Left cardiac atrium (tissue), 4 donors: ENCODE results near the gene GOLGA6L2. TPM values are rescaled to one million over a fixed set of nuclear protein-coding genes. Genes with fewer than 3 reads are reported as not detected.

Experiments
- ATAC-seq, 2 donors: fragments of 200-7000 bp; cut with Tn5 transposase; one replicate each; pipeline ENCODE4 v1.9.1; 2020; ENCODE audit warnings: mild to moderate bottlenecking in 2 of 2, moderate library complexity in 2 of 2
- DNase-seq: peaks from one replicate; pipeline ENCODE4 v3.0.0-alpha.2; 2020
- intact Hi-C, 2 donors: fragments of 100-400 bp; cut with DNase I; formaldehyde crosslinking; loops; one replicate each; pipeline versions ENCODE4 v1.14.1 to v1.15.1; 2022 to 2023
- total RNA-seq, 2 donors: library from RNA; stranded (reverse); fragmentation: NEBNext Ultra II Directional; extraction: Animal tissue kit (Norgen Biotek cat#: 25700); gene quantifications; one replicate each; pipeline ENCODE4 v1.2.1, GENCODE V29; 2021
- donor health status: DM: no; HTN: yes; CAD: no.
- donor health status: DM: no; HTN: yes; CAD: no; lungs with severe emphysema.
- donor health status: DM: yes; HTN: yes; CAD: no.
- donor health status: Dilated cardiomyopathy.

The GOLGA6L2 gene
- total RNA-seq, 2 donors from 2014 or later, result not detected

DNA sequence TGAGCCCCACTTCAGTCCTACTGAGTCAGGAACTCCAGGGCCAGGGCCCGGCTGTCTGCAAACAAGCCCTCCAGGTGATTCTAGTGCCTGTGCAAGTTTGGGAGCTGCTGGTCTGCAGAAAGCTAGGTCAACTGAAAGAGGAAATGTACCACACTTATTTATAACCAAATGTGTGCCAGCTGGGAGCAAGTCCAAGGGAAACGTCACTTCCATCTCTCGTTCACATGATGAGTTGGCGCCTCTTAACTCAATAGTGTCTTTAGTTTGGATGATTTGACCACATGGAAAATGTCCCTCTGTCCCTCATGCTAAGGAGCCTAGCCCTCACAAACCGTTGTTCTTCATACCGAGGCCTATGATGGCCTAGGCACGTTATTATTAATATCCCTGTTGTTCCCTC is 49.3 kb downstream of the GOLGA6L2 start:
- peak; percentile 62 for DNase-seq
- peak; percentile 52 to 58 for ATAC-seq

DNA sequence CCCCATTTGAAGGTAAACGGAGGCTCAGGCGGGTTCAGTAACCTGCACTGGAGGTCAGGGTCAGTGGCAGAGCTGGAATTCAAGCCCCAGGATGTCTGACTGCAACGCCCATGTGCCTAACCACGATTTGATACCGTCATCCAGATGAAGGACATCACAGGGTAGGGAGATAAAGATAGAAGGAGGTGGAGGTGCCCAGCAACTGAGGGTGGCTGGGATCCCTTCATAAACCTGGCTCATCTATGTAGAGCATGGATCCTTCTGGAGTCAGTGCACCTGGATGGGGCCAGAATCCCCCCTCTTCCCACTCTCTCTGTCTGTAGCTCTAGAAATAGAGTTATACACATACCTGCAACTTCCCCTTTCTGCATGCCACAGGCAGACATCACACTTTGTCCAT is 51.2 kb downstream of the GOLGA6L2 start:
- DNase-seq, result no peak

More for the DNA sequence above, 49.3 kb downstream of the GOLGA6L2 start:
- intact Hi-C loops, result no loop called here

DNA sequence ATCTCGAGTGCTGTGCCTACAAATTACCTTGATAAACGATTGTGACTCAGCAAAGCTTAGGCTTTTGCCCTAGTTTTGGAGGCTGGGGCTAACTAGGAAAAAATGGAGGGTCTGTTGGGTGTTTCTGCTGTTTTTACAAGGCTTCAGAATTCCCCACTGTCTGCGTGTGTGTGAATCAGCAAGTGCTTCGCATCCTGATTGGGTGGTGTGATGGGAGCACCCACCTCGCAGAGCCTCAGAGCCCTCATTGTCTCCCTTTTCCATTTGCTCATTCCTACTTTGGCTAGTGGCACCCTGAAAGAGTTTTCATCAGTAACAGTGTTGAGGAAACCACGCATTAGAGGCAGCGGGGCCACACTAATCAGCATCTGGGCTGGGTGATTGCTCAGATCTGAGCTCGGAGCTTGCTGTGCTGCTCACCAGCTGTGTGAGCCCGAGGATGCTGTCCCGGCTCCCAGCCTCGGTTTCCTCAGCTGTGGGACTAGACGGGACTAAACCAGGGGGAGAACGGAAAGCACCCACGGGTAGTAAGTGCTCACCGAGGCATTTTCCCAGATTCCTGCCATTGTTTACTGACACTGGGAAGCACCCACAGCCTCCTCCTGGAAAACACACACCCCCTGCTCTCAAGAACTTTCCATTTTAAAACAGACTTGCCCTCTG is 51.9 kb downstream of the GOLGA6L2 start:
- DNase-seq (no peak), ATAC-seq (no peak)
- intact Hi-C loops, result no loop called here

More for the DNA sequence above, 51.2 kb downstream of the GOLGA6L2 start:
- no peak for ATAC-seq
- intact Hi-C loops, result no loop called here

Other genes with a start within 250 kb of the GOLGA6L2 start
- not detected for gene GOLGA6L26, start 113.0 kb downstream of the GOLGA6L2 start, total RNA-seq
- gene GOLGA8S, start 92.5 kb downstream of the GOLGA6L2 start, total RNA-seq, result under 1 TPM; 0.16 to 0.44 TPM
- gene MKRN3, start 118.4 kb upstream of the GOLGA6L2 start, total RNA-seq, result under 1 TPM in 1 of 2 donors, not detected in 1; 0.65 TPM
- under 1 TPM; 0.12 to 0.13 TPM for gene MAGEL2, start 200.6 kb upstream of the GOLGA6L2 start, total RNA-seq
- 10 to 100 TPM; 34.8 to 38.9 TPM for gene NDN, start 240.1 kb upstream of the GOLGA6L2 start, total RNA-seq